ENCODE data around the gene SEC14L5. TPM values are rescaled to one million over a fixed set of nuclear protein-coding genes. Genes with fewer than 3 reads are reported as not detected.
"Not testable (repeated sequence)": the region's sequence is repeated elsewhere in the genome, so short reads cannot be mapped to it uniquely, and the experiment has no call there.

The SEC14L5 gene
- polyA plus RNA-seq, 3 donors from 2014 or later: not detected

DNA sequence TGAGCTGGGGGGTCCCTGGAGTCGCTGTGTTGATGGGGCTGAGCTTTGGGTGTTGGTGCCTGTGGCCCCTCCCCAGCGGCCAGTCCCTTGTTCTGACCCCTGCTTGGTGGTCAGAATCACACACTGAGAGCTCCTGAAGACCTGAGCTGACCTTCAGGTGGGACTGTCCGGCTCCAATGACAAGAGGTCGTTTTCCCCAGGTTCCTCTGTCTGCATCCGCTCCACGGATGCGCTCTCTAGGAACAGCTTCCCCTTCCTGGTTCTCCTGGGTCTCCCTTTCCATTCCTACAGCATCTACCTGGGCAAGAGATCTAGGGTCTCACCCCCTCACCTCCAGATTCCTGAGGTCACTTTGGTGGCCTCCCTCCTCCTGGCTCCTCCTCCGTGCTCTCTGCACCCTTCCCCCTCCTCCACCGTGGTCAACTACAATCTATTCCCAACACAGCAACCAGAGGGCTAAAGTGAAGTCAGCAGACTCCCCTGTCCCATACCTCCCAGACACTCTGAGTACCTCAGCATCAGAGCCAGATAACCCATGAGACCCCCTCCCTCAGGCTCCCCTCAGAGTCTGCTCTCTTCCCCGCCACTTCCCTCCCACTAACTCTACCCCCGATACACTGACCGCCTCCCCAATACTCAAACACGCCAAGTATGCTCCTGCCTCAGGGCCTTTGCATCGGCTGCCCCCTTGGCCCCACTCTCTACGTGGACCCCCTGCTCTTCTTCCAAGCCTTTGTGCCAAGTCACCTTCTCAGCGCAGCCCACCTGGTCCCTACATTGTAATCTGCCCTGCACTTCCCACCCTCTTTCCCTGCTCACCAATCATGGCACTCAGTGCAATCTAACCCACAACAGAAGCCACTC lies 9.0 kb upstream of the SEC14L5 start:
- no peak overlapping the region for H3K27ac Mint-ChIP-seq
- peaks cover 0 to 12% (median 8%) of the 10 kb centered on the region in 3 donors for H3K27me3 Mint-ChIP-seq (ENCODE audit: low read depth in 3 of 3)

DNA sequence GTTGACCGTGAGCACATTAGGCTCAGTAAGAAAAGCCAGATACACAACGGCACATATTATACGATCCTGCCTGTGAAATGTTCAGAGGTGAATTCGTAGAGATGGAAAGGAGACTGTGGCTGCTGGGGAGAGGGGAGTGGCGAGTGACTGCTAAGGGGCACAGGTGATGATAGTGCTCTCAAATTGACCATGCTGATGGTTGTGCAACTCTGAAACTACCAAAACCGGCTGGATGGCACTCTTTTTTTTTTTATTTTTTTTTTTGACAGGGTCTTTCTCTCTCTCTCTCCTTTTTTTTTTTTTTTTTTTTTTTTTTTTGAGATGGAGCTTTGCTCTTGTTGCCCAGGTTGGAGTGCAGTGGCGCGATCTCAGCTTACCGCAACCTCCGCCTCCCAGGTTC lies 8.1 kb upstream of the SEC14L5 start:
- Mint-ChIP-seq H3K27me3 (ENCODE audit: low read depth in 3 of 3) (peaks cover 1 to 12% (median 8%) of the 10 kb centered on the region in 3 donors), H3K36me3 (no peaks in the 10 kb centered on the region), H3K27ac (no peak overlapping the region), H3K4me1 (no peaks in the 10 kb centered on the region), H3K9me3 (peaks cover 0 to 2% (median 0%) of the 10 kb centered on the region in 6 donors), H3K4me3 (no peak overlapping the region)
- no peak for DNase-seq

More for the DNA sequence above, 9.0 kb upstream of the SEC14L5 start:
- no peaks in the 10 kb centered on the region for H3K36me3 Mint-ChIP-seq
- DNase-seq: no peak
- peaks cover 0 to 2% (median 0%) of the 10 kb centered on the region in 6 donors for H3K9me3 Mint-ChIP-seq
- no peak overlapping the region for H3K4me3 Mint-ChIP-seq
- H3K4me1 Mint-ChIP-seq: no peaks in the 10 kb centered on the region

DNA sequence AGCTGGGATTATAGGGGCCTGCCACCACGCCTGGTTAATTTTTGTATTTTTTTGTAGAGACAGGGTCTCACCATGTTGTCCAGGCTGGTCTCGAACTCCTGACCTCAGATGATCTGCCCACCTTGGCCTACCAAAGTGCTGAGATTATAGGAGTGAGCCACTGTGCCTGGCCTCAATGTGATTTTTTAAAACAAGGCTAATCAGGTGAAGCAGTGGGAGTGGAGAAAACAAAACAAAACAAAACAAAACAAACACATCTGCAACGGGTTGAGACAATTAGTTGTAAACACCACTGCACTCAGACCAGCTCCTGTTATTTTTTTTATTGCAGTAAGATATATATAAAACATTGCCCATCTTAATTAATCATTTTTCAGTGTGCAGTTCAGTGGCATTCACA lies 6.5 kb upstream of the SEC14L5 start:
- not testable (repeated sequence) for H3K36me3 Mint-ChIP-seq, H3K27ac Mint-ChIP-seq

GRCh38 chr16:4954714-4955113 lies 3.4 kb upstream of the SEC14L5 start:
- H3K27me3 Mint-ChIP-seq (ENCODE audit: low read depth in 3 of 3): peaks cover 8 to 16% (median 12%) of the 10 kb centered on the region in 3 donors
- no peaks in the 10 kb centered on the region for H3K36me3 Mint-ChIP-seq
- peaks cover 0 to 2% (median 0%) of the 10 kb centered on the region in 6 donors for H3K9me3 Mint-ChIP-seq
- H3K4me3 Mint-ChIP-seq: no peak overlapping the region
- H3K4me1 Mint-ChIP-seq: peaks cover 26 to 31% of the 10 kb centered on the region in 2 donors
- no peak for DNase-seq
- H3K27ac Mint-ChIP-seq: no peak overlapping the region

More for the DNA sequence above, 6.5 kb upstream of the SEC14L5 start:
- not testable (repeated sequence) for H3K9me3 Mint-ChIP-seq, H3K4me1 Mint-ChIP-seq, DNase-seq, H3K4me3 Mint-ChIP-seq
- H3K27me3 Mint-ChIP-seq (ENCODE audit: low read depth in 3 of 3): peaks cover 3 to 10% (median 8%) of the 10 kb centered on the region in 3 donors

DNA sequence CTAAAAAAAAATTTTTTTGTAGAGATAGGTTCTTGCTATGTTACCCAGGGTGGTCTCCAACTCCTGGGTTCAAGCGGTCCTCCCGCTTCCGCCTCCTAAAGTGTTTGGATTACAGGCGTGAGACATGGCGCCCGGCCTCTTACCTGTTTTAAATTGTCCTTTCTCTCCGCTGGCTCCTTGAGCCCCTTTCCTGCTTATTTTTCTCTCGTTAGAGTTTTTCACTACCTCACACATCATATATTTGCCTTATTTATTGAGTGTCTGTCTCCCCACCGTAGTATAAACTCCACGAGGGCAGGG lies 760 bp upstream of the SEC14L5 start:
- Mint-ChIP-seq H3K27me3 (ENCODE audit: low read depth in 3 of 3) (peaks cover 11 to 16% (median 13%) of the 10 kb centered on the region in 3 donors), H3K36me3 (no peaks in the 10 kb centered on the region), H3K27ac (no peak overlapping the region), H3K4me1 (peaks cover 26 to 31% of the 10 kb centered on the region in 2 donors), H3K4me3 (peak overlapping the region; percentile 75 to 83 (median 79)), H3K9me3 (peaks cover 0 to 2% (median 0%) of the 10 kb centered on the region in 6 donors)
- DNase-seq: no peak

GRCh38 chr16:4958510-4959438 lies 644 bp downstream of the SEC14L5 start:
- peaks cover 0 to 2% (median 0%) of the 10 kb centered on the region in 6 donors for H3K9me3 Mint-ChIP-seq
- no peaks in the 10 kb centered on the region for H3K36me3 Mint-ChIP-seq
- no peak overlapping the region for H3K27ac Mint-ChIP-seq
- no peak for DNase-seq
- peaks cover 26 to 31% of the 10 kb centered on the region in 2 donors for H3K4me1 Mint-ChIP-seq
- peaks cover 10 to 17% (median 11%) of the 10 kb centered on the region in 3 donors for H3K27me3 Mint-ChIP-seq (ENCODE audit: low read depth in 3 of 3)
- H3K4me3 Mint-ChIP-seq: peak overlapping the region; percentile 31 to 79 (median 43)

- Mint-ChIP-seq H3K36me3 (no peaks in the 10 kb centered on the region), H3K4me3 (no peak overlapping the region)
These were observed 2.4 kb downstream of the SEC14L5 start for GRCh38 chr16:4960579-4960978.

GRCh38 chr16:4962716-4963115 lies 4.6 kb downstream of the SEC14L5 start:
- no peak overlapping the region for H3K27ac Mint-ChIP-seq

More at GRCh38 chr16:4960579-4960978, 2.4 kb downstream of the SEC14L5 start:
- H3K4me1 Mint-ChIP-seq: peaks cover 26 to 31% of the 10 kb centered on the region in 2 donors
- H3K27ac Mint-ChIP-seq: no peak overlapping the region
- peaks cover 9 to 19% (median 12%) of the 10 kb centered on the region in 3 donors for H3K27me3 Mint-ChIP-seq (ENCODE audit: low read depth in 3 of 3)
- H3K9me3 Mint-ChIP-seq: peaks cover 0 to 2% (median 0%) of the 10 kb centered on the region in 6 donors
- no peak for DNase-seq

GRCh38 chr16:4963527-4963926 lies 5.4 kb downstream of the SEC14L5 start:
- not testable (repeated sequence) for H3K27ac Mint-ChIP-seq, H3K36me3 Mint-ChIP-seq, DNase-seq, H3K9me3 Mint-ChIP-seq, H3K4me3 Mint-ChIP-seq
- Mint-ChIP-seq H3K27me3 (ENCODE audit: low read depth in 3 of 3) (peaks cover 5 to 13% (median 7%) of the 10 kb centered on the region in 3 donors), H3K4me1 (peaks cover 11 to 12% of the 10 kb centered on the region in 2 donors)

More at GRCh38 chr16:4962716-4963115, 4.6 kb downstream of the SEC14L5 start:
- Mint-ChIP-seq H3K36me3 (no peaks in the 10 kb centered on the region), H3K27me3 (ENCODE audit: low read depth in 3 of 3) (peaks cover 7 to 16% (median 8%) of the 10 kb centered on the region in 3 donors), H3K9me3 (no peaks in the 10 kb centered on the region), H3K4me1 (peaks cover 18 to 20% of the 10 kb centered on the region in 2 donors), H3K4me3 (no peak overlapping the region)
- no peak for DNase-seq

DNA sequence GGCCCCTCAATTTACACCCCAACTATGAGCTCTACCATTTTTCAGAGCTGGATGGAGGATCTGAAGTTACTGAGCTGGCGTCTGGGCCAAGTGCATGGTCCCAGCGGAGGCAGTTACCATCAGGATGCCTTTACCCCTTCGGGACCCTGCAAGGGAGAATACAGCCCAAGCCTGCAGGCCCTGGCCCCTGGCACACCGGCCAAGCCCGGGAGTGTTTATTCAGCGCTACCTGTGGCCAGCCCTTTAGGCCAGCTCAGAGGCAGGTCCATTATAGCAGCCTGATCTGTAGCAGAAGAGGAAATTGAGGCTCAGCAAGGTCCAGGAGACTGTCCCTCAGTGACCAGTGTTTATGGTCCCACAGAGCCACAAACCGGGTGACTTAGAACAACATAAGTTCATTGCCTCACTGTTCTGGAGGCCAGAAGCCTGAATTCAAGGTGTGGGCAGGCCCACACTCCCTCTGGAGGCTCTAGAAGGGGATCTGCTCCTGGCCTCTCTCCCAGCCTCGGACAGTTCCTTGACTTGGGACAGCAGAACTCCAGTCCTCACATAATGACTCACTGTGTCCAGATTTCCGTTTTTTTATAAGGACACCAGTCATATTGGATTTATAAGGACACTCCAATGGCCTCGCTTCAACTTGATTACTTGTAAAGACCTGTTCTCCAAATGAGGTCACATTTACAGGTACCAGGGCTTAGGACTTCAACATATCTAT lies 8.8 kb downstream of the SEC14L5 start:
- DNase-seq: no peak
- H3K27ac Mint-ChIP-seq: no peak overlapping the region
- H3K4me1 Mint-ChIP-seq: no peaks in the 10 kb centered on the region
- H3K27me3 Mint-ChIP-seq (ENCODE audit: low read depth in 3 of 3): peaks cover 3 to 10% (median 3%) of the 10 kb centered on the region in 3 donors
- no peaks in the 10 kb centered on the region for H3K9me3 Mint-ChIP-seq
- H3K4me3 Mint-ChIP-seq: no peak overlapping the region
- no peaks in the 10 kb centered on the region for H3K36me3 Mint-ChIP-seq

DNA sequence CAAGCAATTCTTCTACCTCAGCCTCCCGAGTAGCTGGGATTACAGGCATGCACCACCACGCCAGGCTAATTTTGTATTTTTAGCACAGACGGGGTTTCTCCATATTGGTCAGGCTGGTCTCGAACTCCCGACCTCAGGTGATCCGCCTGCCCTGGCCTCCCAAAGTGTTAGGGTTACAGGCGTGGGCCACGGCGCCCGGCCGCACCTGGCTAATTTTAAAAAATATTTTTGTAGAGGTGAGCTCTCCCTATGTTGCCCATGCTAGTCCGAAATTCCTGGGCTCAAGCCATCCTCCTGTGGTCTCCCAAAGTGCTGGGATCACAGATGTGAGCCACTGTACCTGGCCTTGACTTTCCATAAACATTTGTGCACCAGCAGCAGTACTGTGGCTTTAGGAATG lies 10.1 kb downstream of the SEC14L5 start:
- not testable (repeated sequence) for H3K4me1 Mint-ChIP-seq; H3K36me3 Mint-ChIP-seq; H3K27ac Mint-ChIP-seq; H3K27me3 Mint-ChIP-seq (ENCODE audit: low read depth in 3 of 3); DNase-seq; H3K4me3 Mint-ChIP-seq; H3K9me3 Mint-ChIP-seq

DNA sequence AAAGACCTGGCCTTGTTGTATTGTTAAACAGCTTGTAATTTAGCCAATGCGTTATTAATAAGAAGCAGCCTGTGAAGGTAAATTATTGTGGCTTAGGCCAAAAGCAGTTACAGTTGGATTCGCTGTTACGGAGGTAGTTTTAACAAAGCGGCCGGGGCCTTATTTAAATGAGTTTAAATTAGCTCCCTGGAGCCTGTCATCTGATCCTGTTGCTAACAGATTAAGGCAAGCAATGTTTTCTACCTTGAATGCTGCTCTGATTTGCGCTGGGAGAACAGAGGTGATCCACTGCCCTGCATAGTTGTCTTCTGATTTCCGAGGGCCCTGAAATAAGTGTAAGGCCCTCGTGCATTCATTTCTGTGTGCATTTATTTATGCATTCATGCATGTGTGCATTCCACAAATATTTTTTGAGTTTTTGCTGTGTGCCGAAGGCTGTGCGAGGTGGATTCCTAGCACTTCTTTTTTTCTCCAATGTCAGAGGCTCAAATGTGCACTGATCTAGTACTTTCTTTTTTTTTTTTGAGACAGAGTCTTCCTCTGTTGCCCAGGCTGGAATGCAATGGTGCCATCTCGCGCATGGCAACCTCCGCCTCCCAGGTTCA lies 10.9 kb downstream of the SEC14L5 start:
- no peak for DNase-seq
- Mint-ChIP-seq H3K27ac (no peak overlapping the region), H3K9me3 (peaks cover 0 to 2% (median 0%) of the 10 kb centered on the region in 6 donors), H3K27me3 (ENCODE audit: low read depth in 3 of 3) (peaks cover 1 to 6% (median 5%) of the 10 kb centered on the region in 3 donors), H3K36me3 (no peaks in the 10 kb centered on the region), H3K4me1 (no peaks in the 10 kb centered on the region), H3K4me3 (no peak overlapping the region)

- no peak for DNase-seq
- H3K27me3 Mint-ChIP-seq (ENCODE audit: low read depth in 3 of 3): peaks cover 1 to 4% (median 4%) of the 10 kb centered on the region in 3 donors
- H3K36me3 Mint-ChIP-seq: no peaks in the 10 kb centered on the region
- H3K27ac Mint-ChIP-seq: no peak overlapping the region
- H3K4me3 Mint-ChIP-seq: no peak overlapping the region
- peaks cover 0 to 2% (median 0%) of the 10 kb centered on the region in 6 donors for H3K9me3 Mint-ChIP-seq
- no peaks in the 10 kb centered on the region for H3K4me1 Mint-ChIP-seq
These were observed 11.9 kb downstream of the SEC14L5 start for GRCh38 chr16:4970010-4970409.
